Measurements from ENCODE around the gene POLE4.

GRCh38 chr2:74921236-74921736 is 37.2 kb upstream of the POLE4 start:
- TF ChIP-seq CTCF (IDR thresholded peaks at IDR 0.05) (no peak), POLR2A (IDR thresholded peaks at IDR 0.05) (no peak)

All from transverse colon (tissue), 3 donors.